ENCODE measurements around the gene MORN2.
"Not testable (repeated sequence)": the region's sequence is repeated elsewhere in the genome, so short reads cannot be mapped to it uniquely, and the experiment has no call there.

The MORN2 gene

DNA sequence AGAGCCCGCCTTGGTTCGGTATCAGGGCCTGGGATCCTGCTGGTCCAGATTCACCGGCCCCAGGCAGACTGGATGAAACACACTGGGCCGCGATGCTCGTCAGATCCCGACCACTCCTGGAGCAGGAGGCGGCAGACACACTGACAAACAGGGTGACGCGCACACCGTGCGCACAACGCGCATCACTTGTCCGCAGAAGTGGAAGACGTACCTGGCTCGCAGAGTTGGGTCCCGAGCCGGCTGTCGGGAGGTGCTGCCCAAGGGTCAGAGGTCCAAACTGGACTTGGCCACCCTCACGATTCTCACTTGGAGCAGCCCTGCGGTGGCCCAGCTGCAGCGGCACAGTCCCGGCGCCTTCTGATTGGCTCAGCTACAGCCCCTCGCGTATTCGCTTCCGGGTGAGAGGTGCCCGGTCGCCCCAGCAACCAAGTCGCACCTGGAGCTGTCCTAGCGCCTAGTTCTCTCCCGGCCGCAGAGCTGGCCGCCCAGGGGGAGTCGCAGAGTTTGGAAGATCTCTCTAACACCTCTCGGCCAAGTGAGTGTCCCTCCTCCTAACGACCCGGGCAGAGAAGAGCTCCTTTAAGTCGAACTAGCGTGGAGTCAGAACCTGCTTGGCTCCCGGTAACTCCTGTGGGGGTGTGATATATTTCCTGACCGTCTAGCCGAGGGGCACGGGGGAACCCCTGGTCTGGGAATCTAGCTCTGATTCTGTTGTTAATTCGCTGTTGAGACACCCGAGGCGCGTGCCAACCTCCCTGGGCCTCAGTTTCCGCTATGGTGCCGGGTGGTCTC, at the start of gene MORN2, which contains the start of gene DHX57:
Gene MORN2, plus strand, starts transcription at position 401 of the 792 bp plus-strand sequence.
Gene DHX57, minus strand, starts transcription at position 359 of the 792 bp plus-strand sequence. CDS start 7,529 bp downstream, outside the sequence.
- DNase-seq (ENCODE audit: low spot score): peak; percentile 82

DNA sequence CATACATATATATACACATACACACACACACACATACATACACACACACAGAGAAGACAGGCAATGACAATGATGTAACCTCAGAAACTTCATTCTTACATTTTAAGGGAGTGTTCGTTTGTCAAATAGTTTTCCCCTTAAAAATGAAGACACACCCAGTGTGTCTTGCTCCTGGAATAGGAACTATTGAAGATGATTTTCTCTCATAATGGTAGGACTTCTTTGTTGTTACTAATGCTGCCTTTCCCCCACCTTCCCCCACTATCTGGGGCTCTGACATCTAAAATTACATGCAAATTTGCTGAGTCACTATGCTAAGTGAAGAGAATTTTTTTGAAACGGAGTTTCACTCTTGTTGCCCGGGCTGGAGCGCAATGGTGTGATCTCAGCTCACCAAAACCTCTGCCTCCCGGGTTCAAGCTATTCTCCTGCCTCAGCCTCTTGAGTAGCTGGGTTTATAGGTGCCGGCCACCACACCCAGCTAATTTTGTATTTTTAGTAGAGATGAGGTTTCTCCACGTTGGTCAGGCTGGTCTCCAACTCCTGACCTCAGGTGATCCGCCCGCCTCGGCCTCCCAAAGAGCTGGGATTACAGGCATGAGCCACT, 48.1 kb upstream of the MORN2 start:
- not testable (repeated sequence) for DNase-seq (ENCODE audit: low spot score)

DNA sequence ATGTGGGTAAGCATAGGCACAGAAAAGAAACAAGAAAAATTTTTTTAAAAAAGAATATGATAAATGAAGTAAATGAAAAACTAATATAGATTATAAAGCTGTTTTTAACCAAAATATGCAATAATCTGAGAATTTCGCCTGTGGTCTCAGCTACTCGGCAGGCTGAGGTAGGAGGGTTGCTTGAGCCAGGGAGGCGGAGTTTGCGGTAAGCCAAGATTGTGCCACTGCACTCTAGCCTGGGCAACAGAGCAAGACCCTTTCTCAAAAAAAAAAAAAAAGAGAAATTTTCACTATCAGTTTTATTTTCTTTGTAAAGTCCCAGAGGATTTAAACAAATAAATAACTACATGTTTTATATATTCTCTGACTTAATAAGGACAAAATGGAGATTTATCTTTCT, 47.3 kb upstream of the MORN2 start:
- DNase-seq (ENCODE audit: low spot score): no peak

- DNase-seq (ENCODE audit: low spot score): no peak
Measured at GRCh38 chr2:38829971-38830370, 45.8 kb upstream of the MORN2 start.

DNA sequence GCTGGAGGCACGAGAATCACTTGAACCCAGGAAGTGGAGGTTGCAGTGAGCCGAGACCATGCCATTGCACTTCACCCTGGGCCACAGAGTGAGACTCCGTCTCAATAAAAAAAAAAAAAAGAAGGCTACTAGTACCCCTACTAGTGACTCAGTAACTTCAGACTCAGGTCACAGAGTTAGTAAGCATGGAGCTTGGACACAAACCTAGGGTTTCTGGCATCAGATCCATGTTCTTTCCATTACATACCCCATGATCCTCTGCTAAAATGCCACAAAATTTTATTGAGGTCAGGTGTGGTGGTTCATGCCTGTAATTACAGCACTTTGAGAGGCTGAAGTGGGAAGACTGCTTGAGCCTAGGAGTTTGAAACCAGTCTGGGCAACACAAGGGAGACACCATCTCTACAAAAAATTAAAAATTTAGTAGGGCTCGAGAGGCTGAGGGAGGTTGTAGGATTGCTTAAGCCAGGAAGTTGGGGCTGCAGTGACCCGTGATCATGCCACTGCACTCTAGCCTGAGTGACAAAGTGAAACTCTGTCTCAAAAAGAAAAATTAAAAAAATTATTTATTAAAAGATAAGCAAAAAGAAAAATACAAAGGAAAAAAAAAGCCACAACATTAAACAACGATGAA, 45.1 kb upstream of the MORN2 start:
- no peak for DNase-seq (ENCODE audit: low spot score)

DNA sequence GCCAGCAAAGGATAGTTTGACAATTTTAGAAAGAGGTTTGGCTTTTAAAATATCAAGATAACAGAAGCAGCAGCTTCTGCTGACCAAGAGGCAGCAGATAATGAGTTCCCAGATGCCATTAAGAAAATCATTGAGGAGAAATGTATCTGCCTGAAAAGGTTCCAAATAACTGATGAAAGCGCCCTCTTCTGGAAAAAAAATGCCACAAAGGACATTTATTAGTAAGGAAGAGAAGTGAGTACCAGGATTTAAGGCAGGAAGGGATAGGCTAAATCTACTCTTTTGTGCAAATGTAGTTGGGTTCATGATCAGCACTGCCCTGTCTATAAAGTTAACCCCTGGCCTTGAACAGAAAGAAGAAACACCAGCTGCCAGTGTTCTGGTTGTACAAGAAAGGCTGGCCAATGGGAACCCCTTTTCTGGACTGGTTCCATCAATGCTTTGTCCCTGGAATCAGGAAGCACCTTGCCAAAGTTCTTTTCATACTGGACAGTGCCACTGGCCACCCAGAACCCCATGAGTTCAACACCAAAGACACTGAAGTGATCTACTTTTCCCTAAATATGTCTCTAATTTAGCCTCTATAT, 40.7 kb upstream of the MORN2 start:
- DNase-seq (ENCODE audit: low spot score): no peak

GRCh38 chr2:38835990-38836389, 39.8 kb upstream of the MORN2 start:
- DNase-seq (ENCODE audit: low spot score): no peak

DNA sequence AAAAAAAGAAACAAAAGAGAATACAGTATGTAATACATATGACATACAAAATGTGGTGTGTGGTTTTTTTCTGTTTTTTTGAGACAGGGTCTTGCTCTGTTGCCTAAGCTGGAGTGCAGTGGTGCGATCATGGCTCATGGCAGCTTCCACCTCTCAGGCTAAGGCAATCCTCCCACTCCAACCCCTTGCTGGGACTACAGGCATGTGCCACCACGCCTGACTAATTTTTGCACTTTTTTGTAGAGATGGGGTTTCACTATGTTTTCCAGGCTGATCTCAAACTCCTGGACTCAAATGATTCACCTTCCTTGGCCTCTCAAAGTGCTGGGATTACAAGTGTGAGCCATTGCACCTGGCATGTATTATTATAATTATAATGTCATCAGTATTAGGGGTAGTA, 39.0 kb upstream of the MORN2 start:
- DNase-seq (ENCODE audit: low spot score): no peak

DNA sequence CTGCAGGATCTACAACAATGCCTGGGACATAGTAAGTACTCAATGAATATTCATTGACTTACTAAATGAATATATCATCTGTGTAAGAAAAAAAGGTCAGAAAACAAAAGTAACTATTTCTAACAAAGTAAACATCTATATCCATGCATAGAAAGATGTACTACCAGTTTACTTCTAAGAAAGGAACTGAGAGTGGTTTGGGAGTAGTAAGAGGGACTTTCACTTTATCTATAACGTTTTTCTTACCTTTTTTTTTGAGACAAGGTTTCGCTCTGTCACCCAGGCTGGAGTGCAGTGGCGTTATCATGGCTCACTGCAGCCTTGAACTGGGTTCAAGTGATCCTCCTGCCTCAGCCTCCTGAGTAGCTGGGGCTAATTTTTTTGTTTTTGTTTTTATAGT, 25.7 kb upstream of the MORN2 start:
- DNase-seq (ENCODE audit: low spot score): no peak

- DNase-seq (ENCODE audit: low spot score): no peak
Measured at GRCh38 chr2:38856165-38856564, 19.6 kb upstream of the MORN2 start.

- no peak for DNase-seq (ENCODE audit: low spot score)
Measured at GRCh38 chr2:38862476-38862875, 13.3 kb upstream of the MORN2 start.

GRCh38 chr2:38863061-38863695, 12.6 kb upstream of the MORN2 start:
- DNase-seq (ENCODE audit: low spot score): no peak

GRCh38 chr2:38866773-38867443, 8.9 kb upstream of the MORN2 start:
- DNase-seq (ENCODE audit: low spot score): no peak

DNA sequence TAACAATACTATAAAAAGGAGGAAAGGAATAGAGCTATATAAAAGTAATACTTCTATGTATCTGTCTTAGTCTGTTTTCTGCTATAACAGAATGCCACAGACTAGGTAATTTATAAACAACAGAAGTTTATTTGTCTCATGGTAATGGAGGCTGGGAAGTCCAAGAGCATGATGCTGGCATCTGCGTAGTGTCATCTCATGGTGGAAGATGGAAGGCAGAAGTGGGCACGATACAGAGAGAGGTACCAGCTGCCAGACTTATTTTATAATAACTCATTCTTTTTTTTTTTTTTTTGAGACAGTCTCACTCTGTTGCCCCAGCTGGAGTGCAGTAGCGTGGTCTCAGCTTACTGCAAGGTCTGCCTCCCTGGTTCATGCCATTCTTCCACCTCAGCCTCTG, 4.3 kb upstream of the MORN2 start:
- no peak for DNase-seq (ENCODE audit: low spot score)

- no peak for DNase-seq (ENCODE audit: low spot score)
Measured at GRCh38 chr2:38873763-38874162, 2.0 kb upstream of the MORN2 start.

- no peak for DNase-seq (ENCODE audit: low spot score)
Measured at GRCh38 chr2:38875227-38875575, 575 bp upstream of the MORN2 start.

- DNase-seq (ENCODE audit: low spot score): no peak
Measured at GRCh38 chr2:38876407-38876806, 631 bp downstream of the MORN2 start.

DNA sequence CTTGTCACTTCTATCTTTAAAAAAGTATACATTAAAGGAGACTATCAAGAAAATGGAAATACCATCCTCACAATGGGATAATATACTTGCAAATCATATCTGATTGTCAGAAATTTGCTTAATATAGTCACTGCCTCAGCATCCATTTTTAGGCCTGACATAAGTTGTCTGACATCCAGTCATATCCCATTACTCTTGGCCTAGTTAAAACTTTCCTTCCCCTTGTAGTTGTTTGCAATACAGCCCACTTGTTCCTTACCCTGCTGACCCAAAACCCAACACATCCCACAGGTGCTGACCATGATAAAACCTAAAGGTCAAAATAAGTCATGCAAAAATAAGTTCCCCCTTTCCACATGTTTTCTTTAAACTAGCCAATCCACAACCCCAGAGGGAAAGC, 10.3 kb downstream of the MORN2 start:
- no peak for DNase-seq (ENCODE audit: low spot score)

GRCh38 chr2:38887347-38887746, 11.6 kb downstream of the MORN2 start:
- DNase-seq (ENCODE audit: low spot score): no peak

- DNase-seq (ENCODE audit: low spot score): no peak
Measured at GRCh38 chr2:38887902-38888554, 12.3 kb downstream of the MORN2 start.

DNA sequence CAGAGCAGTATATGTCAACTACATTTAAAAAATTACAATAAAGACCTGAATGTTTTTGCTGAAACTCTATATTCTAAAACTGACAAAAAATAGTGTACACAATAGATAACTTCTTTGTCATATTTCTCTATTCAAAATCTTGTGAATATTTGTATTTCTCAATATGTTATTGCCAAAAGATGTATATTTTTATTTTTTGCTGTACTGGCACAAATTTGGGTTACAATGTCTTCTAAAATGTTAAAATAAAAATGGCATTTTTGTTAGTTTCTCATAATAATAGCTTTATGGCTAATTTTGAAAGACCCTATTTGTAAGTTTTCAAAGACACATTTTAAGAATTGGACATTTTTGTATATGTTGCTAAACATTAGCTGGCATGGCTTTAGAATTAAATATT, 13.3 kb downstream of the MORN2 start:
- DNase-seq (ENCODE audit: low spot score): no peak
